HepG2 (cell line): Measurements from ENCODE around the gene UBTD2. TPM values are rescaled to one million over a fixed set of nuclear protein-coding genes. Genes with fewer than 3 reads are reported as not detected.

Experiments used
- AGO2 ChIP-seq: fragments of 200-400 bp; formaldehyde crosslinking; optimal IDR thresholded peaks from 2 replicates; pipeline ENCODE3; 2017; ENCODE audit warnings: mild to moderate bottlenecking, low read depth, low read length, moderate library complexity
- ARNTL ChIP-seq: sonication (generic); formaldehyde crosslinking; IDR thresholded peaks from 2 replicates; pipeline ENCODE4 v1.4.0; 2020; ENCODE audit warnings: mild to moderate bottlenecking, missing genetic modification reagents
- IKZF1 ChIP-seq: fragments of 450-650 bp; IDR thresholded peaks from 2 replicates; pipeline ENCODE4 v1.7.1; 2016
- KMT2A ChIP-seq: sonication (generic); formaldehyde crosslinking; IDR thresholded peaks from 2 replicates; pipeline ENCODE4 v1.4.0; 2020; ENCODE audit warnings: missing genetic modification reagents
- NONO ChIP-seq, 2 experiments: fragments of 450-650 bp in 1 of 2; sonication (generic) in 1 of 2; formaldehyde crosslinking in 1 of 2; IDR thresholded peaks in 1 of 2; conservative IDR thresholded peaks in 1 of 2; 2 replicates each; pipeline versions ENCODE4 v1.6.1 to v1.8.0; 2017 to 2022; ENCODE audit warnings: mild to moderate bottlenecking in 1 of 2, missing genetic modification reagents in 1 of 2, moderate library complexity in 1 of 2
- NR2F6 ChIP-seq, 2 experiments: IDR thresholded peaks; 2 replicates each; pipeline ENCODE4 v1.6.1; 2016; ENCODE audit warnings: antibody characterized with exemption in 1 of 2, mild to moderate bottlenecking in 1 of 2
- SALL1 ChIP-seq: sonication (generic); formaldehyde crosslinking; IDR thresholded peaks from 2 replicates; pipeline ENCODE4 v1.8.0; 2022; ENCODE audit warnings: mild to moderate bottlenecking, missing genetic modification reagents
- ZMAT3 ChIP-seq: sonication (generic); formaldehyde crosslinking; conservative IDR thresholded peaks from 2 replicates; pipeline ENCODE4 v1.7.0; 2021; ENCODE audit warnings: missing genetic modification reagents
- ZNF382 ChIP-seq: sonication (generic); formaldehyde crosslinking; IDR thresholded peaks from 2 replicates; pipeline ENCODE4 v1.5.0; 2020; ENCODE audit warnings: missing genetic modification reagents, mild to moderate bottlenecking, borderline replicate concordance
- ZNF616 ChIP-seq: sonication (generic); formaldehyde crosslinking; IDR thresholded peaks from 2 replicates; pipeline ENCODE4 v1.5.0; 2020; ENCODE audit warnings: low read depth, mild to moderate bottlenecking, missing genetic modification reagents
- ZNF879 ChIP-seq: sonication (generic); formaldehyde crosslinking; IDR thresholded peaks from 2 replicates; pipeline ENCODE4 v1.8.1; 2023; ENCODE audit warnings: missing genetic modification reagents
- polyA plus RNA-seq, 8 experiments: library from polyadenylated mRNA; depleted of rRNA in 3 of 8; stranded (reverse) in 7 of 8; unstranded in 1 of 8; fragments of >200 nt; fragmentation: Illumina TruSeq in 4 of 8; extraction: Trizol in 4 of 8; gene quantifications; 2 replicates each; pipeline versions ENCODE4 v1.2.1 to v1.2.3, GENCODE V29; 2011 to 2016; ENCODE audit warnings: low read depth in 4 of 8, missing spikeins in 1 of 8, mixed read lengths in 1 of 8; ENCODE audit not compliant: insufficient read depth in 1 of 8
- total RNA-seq, 5 experiments: library from RNA; depleted of rRNA; stranded (reverse); fragments of >200 nt; fragmentation: Illumina TruSeq; extraction: Trizol; gene quantifications; 2 replicates each; pipeline ENCODE4 v1.2.3, GENCODE V29; 2016; ENCODE audit warnings: low read depth in 1 of 5
- TF ChIP-seq, protein P1 (sequence below): sonication (generic); formaldehyde crosslinking; IDR thresholded peaks from 2 replicates; pipeline ENCODE4 v1.4.0; 2020; ENCODE audit warnings: missing genetic modification reagents, borderline replicate concordance
- TF ChIP-seq, protein P2 (sequence below): sonication (generic); formaldehyde crosslinking; IDR thresholded peaks from 2 replicates; pipeline ENCODE4 v1.4.0; 2020; ENCODE audit warnings: missing genetic modification reagents, borderline replicate concordance
- TF ChIP-seq, protein P3 (sequence below): sonication (generic); formaldehyde crosslinking; IDR thresholded peaks from 2 replicates; pipeline ENCODE4 v1.9.0; 2022; ENCODE audit warnings: missing genetic modification reagents, mild to moderate bottlenecking, borderline replicate concordance
- TF ChIP-seq, protein P4 (sequence below): sonication (generic); formaldehyde crosslinking; IDR thresholded peaks from 2 replicates; pipeline ENCODE4 v1.8.0; 2022; ENCODE audit warnings: missing genetic modification reagents, mild to moderate bottlenecking, moderate library complexity, borderline replicate concordance
- TF ChIP-seq, protein P5 (sequence below): sonication (generic); formaldehyde crosslinking; IDR thresholded peaks from 2 replicates; pipeline ENCODE4 v1.5.1; 2020; ENCODE audit warnings: missing genetic modification reagents, mild to moderate bottlenecking, borderline replicate concordance

The UBTD2 gene
- total and polyA plus RNA-seq, 2 of the 13 experiments (the other 11 are each of a cell fraction or from before 2014, with no cell fraction given), result 15.2 to 24.1 TPM

DNA sequence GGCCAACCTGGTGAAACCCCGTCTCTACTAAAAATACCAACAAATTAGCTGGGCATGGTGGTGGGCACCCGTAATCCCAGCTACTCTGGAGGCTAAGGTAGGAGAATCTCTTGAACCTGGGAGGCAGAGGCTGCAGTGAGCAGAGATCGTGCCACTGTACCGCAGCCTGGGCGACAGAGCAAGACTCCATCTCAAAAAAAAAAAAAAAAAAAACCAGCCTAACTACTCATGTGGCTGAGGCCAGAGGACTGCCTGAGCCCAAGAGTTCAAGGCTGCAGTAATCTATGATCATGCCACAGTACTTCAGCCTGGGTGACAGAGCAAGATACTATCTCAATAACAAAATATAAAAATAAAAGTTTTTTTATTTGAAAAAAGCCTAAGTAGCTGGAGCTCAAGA lies 3.2 kb downstream of the UBTD2 start (continued):
- TF ChIP-seq, protein P1, sequence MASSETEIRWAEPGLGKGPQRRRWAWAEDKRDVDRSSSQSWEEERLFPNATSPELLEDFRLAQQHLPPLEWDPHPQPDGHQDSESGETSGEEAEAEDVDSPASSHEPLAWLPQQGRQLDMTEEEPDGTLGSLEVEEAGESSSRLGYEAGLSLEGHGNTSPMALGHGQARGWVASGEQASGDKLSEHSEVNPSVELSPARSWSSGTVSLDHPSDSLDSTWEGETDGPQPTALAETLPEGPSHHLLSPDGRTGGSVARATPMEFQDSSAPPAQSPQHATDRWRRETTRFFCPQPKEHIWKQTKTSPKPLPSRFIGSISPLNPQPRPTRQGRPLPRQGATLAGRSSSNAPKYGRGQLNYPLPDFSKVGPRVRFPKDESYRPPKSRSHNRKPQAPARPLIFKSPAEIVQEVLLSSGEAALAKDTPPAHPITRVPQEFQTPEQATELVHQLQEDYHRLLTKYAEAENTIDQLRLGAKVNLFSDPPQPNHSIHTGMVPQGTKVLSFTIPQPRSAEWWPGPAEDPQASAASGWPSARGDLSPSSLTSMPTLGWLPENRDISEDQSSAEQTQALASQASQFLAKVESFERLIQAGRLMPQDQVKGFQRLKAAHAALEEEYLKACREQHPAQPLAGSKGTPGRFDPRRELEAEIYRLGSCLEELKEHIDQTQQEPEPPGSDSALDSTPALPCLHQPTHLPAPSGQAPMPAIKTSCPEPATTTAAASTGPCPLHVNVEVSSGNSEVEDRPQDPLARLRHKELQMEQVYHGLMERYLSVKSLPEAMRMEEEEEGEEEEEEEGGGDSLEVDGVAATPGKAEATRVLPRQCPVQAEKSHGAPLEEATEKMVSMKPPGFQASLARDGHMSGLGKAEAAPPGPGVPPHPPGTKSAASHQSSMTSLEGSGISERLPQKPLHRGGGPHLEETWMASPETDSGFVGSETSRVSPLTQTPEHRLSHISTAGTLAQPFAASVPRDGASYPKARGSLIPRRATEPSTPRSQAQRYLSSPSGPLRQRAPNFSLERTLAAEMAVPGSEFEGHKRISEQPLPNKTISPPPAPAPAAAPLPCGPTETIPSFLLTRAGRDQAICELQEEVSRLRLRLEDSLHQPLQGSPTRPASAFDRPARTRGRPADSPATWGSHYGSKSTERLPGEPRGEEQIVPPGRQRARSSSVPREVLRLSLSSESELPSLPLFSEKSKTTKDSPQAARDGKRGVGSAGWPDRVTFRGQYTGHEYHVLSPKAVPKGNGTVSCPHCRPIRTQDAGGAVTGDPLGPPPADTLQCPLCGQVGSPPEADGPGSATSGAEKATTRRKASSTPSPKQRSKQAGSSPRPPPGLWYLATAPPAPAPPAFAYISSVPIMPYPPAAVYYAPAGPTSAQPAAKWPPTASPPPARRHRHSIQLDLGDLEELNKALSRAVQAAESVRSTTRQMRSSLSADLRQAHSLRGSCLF (CRISPR knock-in tag), result no peak
- TF ChIP-seq, protein P2, sequence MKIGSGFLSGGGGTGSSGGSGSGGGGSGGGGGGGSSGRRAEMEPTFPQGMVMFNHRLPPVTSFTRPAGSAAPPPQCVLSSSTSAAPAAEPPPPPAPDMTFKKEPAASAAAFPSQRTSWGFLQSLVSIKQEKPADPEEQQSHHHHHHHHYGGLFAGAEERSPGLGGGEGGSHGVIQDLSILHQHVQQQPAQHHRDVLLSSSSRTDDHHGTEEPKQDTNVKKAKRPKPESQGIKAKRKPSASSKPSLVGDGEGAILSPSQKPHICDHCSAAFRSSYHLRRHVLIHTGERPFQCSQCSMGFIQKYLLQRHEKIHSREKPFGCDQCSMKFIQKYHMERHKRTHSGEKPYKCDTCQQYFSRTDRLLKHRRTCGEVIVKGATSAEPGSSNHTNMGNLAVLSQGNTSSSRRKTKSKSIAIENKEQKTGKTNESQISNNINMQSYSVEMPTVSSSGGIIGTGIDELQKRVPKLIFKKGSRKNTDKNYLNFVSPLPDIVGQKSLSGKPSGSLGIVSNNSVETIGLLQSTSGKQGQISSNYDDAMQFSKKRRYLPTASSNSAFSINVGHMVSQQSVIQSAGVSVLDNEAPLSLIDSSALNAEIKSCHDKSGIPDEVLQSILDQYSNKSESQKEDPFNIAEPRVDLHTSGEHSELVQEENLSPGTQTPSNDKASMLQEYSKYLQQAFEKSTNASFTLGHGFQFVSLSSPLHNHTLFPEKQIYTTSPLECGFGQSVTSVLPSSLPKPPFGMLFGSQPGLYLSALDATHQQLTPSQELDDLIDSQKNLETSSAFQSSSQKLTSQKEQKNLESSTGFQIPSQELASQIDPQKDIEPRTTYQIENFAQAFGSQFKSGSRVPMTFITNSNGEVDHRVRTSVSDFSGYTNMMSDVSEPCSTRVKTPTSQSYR (CRISPR knock-in tag), result no peak
- TF ChIP-seq ZMAT3 (CRISPR knock-in tag) (no peak), ARNTL (CRISPR knock-in tag) (no peak), NONO (IDR thresholded peaks at IDR 0.05) (no peak), NONO (CRISPR knock-in tag; conservative IDR thresholded peaks at IDR 0.05) (no peak), SALL1 (no peak), KMT2A (no peak), NR2F6 (IDR thresholded peaks at IDR 0.05) (no peak), NR2F6 (CRISPR knock-in tag; IDR thresholded peaks at IDR 0.05) (peak; percentile 56), ZNF382 (CRISPR knock-in tag) (no peak), IKZF1 (no peak), AGO2 (no peak), ZNF879 (CRISPR knock-in tag) (no peak), ZNF616 (CRISPR knock-in tag) (no peak)
- TF ChIP-seq, protein P3, sequence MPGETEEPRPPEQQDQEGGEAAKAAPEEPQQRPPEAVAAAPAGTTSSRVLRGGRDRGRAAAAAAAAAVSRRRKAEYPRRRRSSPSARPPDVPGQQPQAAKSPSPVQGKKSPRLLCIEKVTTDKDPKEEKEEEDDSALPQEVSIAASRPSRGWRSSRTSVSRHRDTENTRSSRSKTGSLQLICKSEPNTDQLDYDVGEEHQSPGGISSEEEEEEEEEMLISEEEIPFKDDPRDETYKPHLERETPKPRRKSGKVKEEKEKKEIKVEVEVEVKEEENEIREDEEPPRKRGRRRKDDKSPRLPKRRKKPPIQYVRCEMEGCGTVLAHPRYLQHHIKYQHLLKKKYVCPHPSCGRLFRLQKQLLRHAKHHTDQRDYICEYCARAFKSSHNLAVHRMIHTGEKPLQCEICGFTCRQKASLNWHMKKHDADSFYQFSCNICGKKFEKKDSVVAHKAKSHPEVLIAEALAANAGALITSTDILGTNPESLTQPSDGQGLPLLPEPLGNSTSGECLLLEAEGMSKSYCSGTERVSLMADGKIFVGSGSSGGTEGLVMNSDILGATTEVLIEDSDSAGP, result no peak
- TF ChIP-seq, protein P4, sequence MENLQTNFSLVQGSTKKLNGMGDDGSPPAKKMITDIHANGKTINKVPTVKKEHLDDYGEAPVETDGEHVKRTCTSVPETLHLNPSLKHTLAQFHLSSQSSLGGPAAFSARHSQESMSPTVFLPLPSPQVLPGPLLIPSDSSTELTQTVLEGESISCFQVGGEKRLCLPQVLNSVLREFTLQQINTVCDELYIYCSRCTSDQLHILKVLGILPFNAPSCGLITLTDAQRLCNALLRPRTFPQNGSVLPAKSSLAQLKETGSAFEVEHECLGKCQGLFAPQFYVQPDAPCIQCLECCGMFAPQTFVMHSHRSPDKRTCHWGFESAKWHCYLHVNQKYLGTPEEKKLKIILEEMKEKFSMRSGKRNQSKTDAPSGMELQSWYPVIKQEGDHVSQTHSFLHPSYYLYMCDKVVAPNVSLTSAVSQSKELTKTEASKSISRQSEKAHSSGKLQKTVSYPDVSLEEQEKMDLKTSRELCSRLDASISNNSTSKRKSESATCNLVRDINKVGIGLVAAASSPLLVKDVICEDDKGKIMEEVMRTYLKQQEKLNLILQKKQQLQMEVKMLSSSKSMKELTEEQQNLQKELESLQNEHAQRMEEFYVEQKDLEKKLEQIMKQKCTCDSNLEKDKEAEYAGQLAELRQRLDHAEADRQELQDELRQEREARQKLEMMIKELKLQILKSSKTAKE (CRISPR knock-in tag), result no peak
- TF ChIP-seq, protein P5, sequence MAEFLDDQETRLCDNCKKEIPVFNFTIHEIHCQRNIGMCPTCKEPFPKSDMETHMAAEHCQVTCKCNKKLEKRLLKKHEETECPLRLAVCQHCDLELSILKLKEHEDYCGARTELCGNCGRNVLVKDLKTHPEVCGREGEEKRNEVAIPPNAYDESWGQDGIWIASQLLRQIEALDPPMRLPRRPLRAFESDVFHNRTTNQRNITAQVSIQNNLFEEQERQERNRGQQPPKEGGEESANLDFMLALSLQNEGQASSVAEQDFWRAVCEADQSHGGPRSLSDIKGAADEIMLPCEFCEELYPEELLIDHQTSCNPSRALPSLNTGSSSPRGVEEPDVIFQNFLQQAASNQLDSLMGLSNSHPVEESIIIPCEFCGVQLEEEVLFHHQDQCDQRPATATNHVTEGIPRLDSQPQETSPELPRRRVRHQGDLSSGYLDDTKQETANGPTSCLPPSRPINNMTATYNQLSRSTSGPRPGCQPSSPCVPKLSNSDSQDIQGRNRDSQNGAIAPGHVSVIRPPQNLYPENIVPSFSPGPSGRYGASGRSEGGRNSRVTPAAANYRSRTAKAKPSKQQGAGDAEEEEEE, result no peak
